ENCODE results near the gene WAC.

DNA sequence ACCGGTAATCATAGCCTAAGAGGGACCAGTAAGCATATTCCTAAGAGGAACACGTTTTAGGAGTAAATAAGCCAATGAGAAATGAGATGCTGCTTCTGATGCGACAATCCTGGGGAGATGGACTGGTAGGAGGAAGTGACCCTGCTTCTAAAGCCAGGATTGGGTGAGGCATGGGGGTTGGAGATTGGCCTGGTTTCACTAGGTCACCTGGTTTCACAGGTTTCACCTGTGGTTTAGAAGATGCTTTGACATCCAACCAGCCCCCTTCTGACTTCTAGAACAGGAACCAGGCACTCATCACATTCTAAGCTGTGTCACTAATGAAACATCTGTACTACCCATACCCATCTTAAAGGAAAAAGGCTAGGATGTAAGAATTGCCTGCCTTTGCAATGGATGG is 91.4 kb downstream of the WAC start:
- TF ChIP-seq SSRP1 (CRISPR knock-in tag; IDR thresholded peaks at IDR 0.05), result no peak
- TF ChIP-seq CTCF (CRISPR knock-in tag; IDR thresholded peaks at IDR 0.05), result no peak
